ENCODE data around the gene FAM120A. TPM values are rescaled to one million over a fixed set of nuclear protein-coding genes. Genes with fewer than 3 reads are reported as not detected.
A peak's percentile ranks its signal among the peaks of the same experiment; 100 is the strongest.

FAM120A gene
- total and polyA plus RNA-seq, 2 of the 13 experiments (the other 11 are each of a cell fraction or from before 2014, with no cell fraction given): 41.3 to 44.4 TPM

- TF ChIP-seq ZNF512 (CRISPR knock-in tag; IDR thresholded peaks at IDR 0.05) (0 out of 2 replicates have a peak, but pooled peaks have one; percentile 64), HES4 (CRISPR knock-in tag; IDR thresholded peaks at IDR 0.05; ENCODE audit: borderline replicate concordance) (no peak), RERE (CRISPR knock-in tag; IDR thresholded peaks at IDR 0.05; ENCODE audit: low read depth) (no peak), ZNF253 (CRISPR knock-in tag; IDR thresholded peaks at IDR 0.05; ENCODE audit: borderline replicate concordance) (no peak), ZNF557 (CRISPR knock-in tag; IDR thresholded peaks at IDR 0.05) (no peak), ZBTB25 (CRISPR knock-in tag; IDR thresholded peaks at IDR 0.05) (peak; percentile 29; the same call in 1 of the 2 replicates), SMAD9 (CRISPR knock-in tag; IDR thresholded peaks at IDR 0.05) (no peak), AGO1 (IDR thresholded peaks at IDR 0.05; ENCODE audit: low read depth, low read length, poor library complexity, severe bottlenecking) (peak; percentile 32), ZNF761 (CRISPR knock-in tag; conservative IDR thresholded peaks at IDR 0.05) (no peak), NFKB2 (CRISPR knock-in tag; IDR thresholded peaks at IDR 0.05; ENCODE audit: borderline replicate concordance) (peak; percentile 88; the same call in 1 of the 2 replicates), CHCHD3 (CRISPR knock-in tag; IDR thresholded peaks at IDR 0.05) (no peak), ATF1 (CRISPR knock-in tag; IDR thresholded peaks at IDR 0.05) (no peak)
- TF ChIP-seq, protein P1, sequence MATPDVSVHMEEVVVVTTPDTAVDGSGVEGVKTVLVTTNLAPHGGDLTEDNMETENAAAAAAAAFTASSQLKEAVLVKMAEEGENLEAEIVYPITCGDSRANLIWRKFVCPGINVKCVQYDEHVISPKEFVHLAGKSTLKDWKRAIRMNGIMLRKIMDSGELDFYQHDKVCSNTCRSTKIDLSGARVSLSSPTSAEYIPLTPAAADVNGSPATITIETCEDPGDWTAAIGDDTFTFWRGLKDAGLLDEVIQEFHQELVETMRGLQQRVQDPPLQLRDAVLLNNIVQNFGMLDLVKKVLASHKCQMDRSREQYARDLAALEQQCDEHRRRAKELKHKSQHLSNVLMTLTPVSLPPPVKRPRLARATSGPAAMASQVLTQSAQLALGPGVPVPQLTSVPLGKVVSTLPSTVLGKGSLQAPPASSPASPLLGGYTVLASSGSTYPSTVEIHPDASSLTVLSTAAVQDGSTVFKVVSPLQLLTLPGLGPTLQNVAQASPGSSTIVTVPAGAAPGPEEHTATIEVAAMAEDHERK (CRISPR knock-in tag; IDR thresholded peaks at IDR 0.05; ENCODE audit: low read depth): no peak
- TF ChIP-seq, protein P2, sequence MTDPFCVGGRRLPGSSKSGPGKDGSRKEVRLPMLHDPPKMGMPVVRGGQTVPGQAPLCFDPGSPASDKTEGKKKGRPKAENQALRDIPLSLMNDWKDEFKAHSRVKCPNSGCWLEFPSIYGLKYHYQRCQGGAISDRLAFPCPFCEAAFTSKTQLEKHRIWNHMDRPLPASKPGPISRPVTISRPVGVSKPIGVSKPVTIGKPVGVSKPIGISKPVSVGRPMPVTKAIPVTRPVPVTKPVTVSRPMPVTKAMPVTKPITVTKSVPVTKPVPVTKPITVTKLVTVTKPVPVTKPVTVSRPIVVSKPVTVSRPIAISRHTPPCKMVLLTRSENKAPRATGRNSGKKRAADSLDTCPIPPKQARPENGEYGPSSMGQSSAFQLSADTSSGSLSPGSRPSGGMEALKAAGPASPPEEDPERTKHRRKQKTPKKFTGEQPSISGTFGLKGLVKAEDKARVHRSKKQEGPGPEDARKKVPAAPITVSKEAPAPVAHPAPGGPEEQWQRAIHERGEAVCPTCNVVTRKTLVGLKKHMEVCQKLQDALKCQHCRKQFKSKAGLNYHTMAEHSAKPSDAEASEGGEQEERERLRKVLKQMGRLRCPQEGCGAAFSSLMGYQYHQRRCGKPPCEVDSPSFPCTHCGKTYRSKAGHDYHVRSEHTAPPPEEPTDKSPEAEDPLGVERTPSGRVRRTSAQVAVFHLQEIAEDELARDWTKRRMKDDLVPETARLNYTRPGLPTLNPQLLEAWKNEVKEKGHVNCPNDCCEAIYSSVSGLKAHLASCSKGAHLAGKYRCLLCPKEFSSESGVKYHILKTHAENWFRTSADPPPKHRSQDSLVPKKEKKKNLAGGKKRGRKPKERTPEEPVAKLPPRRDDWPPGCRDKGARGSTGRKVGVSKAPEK (CRISPR knock-in tag; IDR thresholded peaks at IDR 0.05; ENCODE audit: borderline replicate concordance): no peak
Observed at GRCh38 chr9:93450945-93451815, at the start of gene FAM120A (continued).

Measured in HepG2 (cell line).